ENCODE measurements around the gene KCNIP1.

The KCNIP1 gene

DNA sequence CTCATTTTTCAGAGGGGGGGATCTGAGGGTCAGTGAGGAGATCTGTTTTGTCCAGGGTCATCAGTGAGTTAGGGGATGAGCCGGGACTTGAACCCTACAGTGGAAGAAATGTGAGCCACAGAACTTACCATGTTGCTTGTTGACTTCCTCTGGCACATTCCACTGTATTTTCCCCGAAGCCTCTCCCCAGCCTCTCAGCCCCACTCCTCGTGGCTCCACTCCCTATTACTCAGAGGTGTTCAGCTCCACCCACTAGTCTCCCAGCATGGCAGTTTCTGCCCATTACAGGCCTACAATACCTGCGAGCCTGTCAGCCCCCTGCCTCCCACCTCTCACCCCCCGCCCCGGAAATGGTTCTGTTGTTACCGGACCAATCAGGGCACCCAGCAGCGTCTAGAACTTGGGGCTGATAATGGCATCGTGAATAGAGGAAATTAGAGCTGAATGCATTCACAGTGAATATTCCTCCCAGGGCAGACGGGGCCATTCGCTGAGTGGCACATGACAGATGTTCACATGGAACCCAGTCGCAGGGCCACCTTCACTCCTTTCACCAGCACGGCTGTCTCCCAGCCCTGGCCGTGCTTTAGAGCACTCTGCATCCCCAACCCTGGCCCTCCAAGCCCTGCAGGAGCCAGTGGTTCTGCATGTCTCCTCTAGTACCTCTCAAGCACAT is 81.6 kb downstream of the KCNIP1 start:
- Histone ChIP-seq H3K36me3 (ENCODE audit: control insufficient read depth in 2 of 2, insufficient read depth in 2 of 2, low read length in 2 of 2) (no peaks in the 10 kb centered on the region), H3K27ac (ENCODE audit: low read depth in 2 of 2, low read length in 2 of 2) (no peak overlapping the region), H3K9ac (ENCODE audit: low read depth in 1 of 2, low read length in 2 of 2) (no peak overlapping the region), H3K9me3 (ENCODE audit: control insufficient read depth in 2 of 2, low read length in 2 of 2) (no peaks in the 10 kb centered on the region), H3K4me1 (ENCODE audit: control insufficient read depth in 2 of 2, insufficient read depth in 2 of 2, low read length in 2 of 2) (no peaks in the 10 kb centered on the region), H3K27me3 (ENCODE audit: control insufficient read depth in 2 of 2, insufficient read depth in 2 of 2, low read length in 2 of 2) (no peaks in the 10 kb centered on the region), H3K4me3 (ENCODE audit: low read length in 2 of 2) (no peak overlapping the region)

DNA sequence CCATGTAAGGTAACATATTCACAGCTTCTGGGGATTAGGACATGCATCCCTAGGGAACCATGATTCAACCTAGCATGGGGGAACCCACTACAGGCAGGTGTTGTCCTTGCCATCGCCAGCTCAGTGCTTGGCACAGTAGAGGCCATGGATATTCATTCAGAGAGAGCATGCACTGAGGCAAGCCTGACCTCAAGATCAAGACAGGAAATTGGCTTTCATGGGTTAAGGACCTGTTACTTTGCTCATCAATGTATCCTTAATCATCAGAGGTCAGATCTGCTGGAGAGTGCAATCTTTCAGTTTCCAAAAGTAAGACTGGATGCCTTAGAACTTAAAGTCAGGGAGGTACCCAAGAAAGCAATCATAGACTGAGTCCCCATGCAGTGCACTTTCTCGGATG is 84.0 kb downstream of the KCNIP1 start:
- no peak overlapping the region for H3K9ac ChIP-seq (ENCODE audit: low read depth in 1 of 2, low read length in 2 of 2)
- H3K27me3 ChIP-seq (ENCODE audit: control insufficient read depth in 2 of 2, insufficient read depth in 2 of 2, low read length in 2 of 2) = no peaks in the 10 kb centered on the region
- no peak overlapping the region for H3K27ac ChIP-seq (ENCODE audit: low read depth in 2 of 2, low read length in 2 of 2)
- no peak overlapping the region for H3K4me3 ChIP-seq (ENCODE audit: low read length in 2 of 2)
- no peaks in the 10 kb centered on the region for H3K9me3 ChIP-seq (ENCODE audit: control insufficient read depth in 2 of 2, low read length in 2 of 2)
- no peaks in the 10 kb centered on the region for H3K36me3 ChIP-seq (ENCODE audit: control insufficient read depth in 2 of 2, insufficient read depth in 2 of 2, low read length in 2 of 2)
- no peaks in the 10 kb centered on the region for H3K4me1 ChIP-seq (ENCODE audit: control insufficient read depth in 2 of 2, insufficient read depth in 2 of 2, low read length in 2 of 2)

DNA sequence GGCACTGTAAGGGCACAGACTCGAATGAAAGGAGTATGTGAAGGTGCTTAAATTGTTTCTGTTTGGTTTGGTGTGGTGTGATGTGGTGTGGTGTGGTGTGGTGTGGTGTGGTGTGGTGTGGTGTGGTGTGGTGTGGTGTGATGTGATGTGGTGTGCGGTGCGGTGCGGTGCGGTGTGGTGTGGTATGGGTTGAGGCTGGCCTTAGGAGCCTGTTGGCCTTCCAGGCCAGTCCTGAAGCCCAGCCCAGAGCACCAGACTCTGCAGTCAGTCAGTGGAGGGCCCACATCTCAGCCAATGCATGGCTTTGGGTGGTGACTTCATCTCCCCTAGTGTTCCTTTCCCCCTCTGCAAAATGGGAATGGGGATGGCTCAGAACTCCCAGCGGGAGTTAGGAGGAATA is 85.8 kb downstream of the KCNIP1 start:
- Histone ChIP-seq H3K36me3 (ENCODE audit: control insufficient read depth in 2 of 2, insufficient read depth in 2 of 2, low read length in 2 of 2) (no peaks in the 10 kb centered on the region), H3K27me3 (ENCODE audit: control insufficient read depth in 2 of 2, insufficient read depth in 2 of 2, low read length in 2 of 2) (no peaks in the 10 kb centered on the region), H3K9ac (ENCODE audit: low read depth in 1 of 2, low read length in 2 of 2) (no peak overlapping the region), H3K4me3 (ENCODE audit: low read length in 2 of 2) (no peak overlapping the region), H3K4me1 (ENCODE audit: control insufficient read depth in 2 of 2, insufficient read depth in 2 of 2, low read length in 2 of 2) (no peaks in the 10 kb centered on the region), H3K9me3 (ENCODE audit: control insufficient read depth in 2 of 2, low read length in 2 of 2) (no peaks in the 10 kb centered on the region), H3K27ac (ENCODE audit: low read depth in 2 of 2, low read length in 2 of 2) (no peak overlapping the region)

DNA sequence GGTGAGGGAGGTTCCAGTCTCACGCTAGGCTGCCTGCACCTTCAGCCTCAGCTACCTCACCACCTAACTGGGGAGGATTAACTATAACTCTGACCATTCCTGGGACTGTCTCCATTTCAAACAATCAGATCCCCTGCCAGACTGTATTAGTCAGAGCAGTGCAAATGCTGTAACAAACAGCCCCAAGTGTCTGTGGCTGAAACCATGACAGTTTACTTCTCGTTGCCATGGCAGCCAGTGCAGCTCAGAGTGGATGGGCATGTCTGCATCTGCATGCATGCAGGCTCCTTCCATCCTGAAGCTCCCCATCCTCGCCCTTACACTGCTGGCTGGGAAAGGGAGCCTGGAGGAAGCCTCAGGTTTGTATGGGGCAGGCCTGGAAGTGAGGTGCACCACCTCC is 86.7 kb downstream of the KCNIP1 start:
- Histone ChIP-seq H3K27ac (ENCODE audit: low read depth in 2 of 2, low read length in 2 of 2) (no peak overlapping the region), H3K36me3 (ENCODE audit: control insufficient read depth in 2 of 2, insufficient read depth in 2 of 2, low read length in 2 of 2) (no peaks in the 10 kb centered on the region), H3K9me3 (ENCODE audit: control insufficient read depth in 2 of 2, low read length in 2 of 2) (no peaks in the 10 kb centered on the region), H3K4me3 (ENCODE audit: low read length in 2 of 2) (no peak overlapping the region), H3K9ac (ENCODE audit: low read depth in 1 of 2, low read length in 2 of 2) (no peak overlapping the region), H3K4me1 (ENCODE audit: control insufficient read depth in 2 of 2, insufficient read depth in 2 of 2, low read length in 2 of 2) (no peaks in the 10 kb centered on the region), H3K27me3 (ENCODE audit: control insufficient read depth in 2 of 2, insufficient read depth in 2 of 2, low read length in 2 of 2) (no peaks in the 10 kb centered on the region)

DNA sequence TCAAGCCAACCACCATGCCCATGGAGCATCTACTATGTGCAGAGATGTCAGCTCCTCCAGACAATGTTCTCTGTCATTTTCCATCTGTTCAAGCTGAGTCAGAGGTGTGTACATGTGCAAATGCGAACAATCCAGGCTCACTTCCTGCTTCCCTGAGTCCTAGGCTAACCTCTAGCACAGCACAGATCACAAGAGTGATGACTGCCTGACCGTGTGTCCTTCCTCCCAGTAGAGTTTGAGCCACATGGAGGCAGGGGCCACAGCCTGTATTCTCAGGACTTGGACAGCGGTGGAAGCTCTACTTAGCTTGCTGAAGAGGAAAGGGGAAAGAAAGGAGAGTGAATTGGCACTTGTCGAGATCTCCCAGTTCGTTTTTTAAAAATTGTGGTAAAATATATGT is 87.2 kb downstream of the KCNIP1 start:
- H3K9me3 ChIP-seq (ENCODE audit: control insufficient read depth in 2 of 2, low read length in 2 of 2) = no peaks in the 10 kb centered on the region
- H3K9ac ChIP-seq (ENCODE audit: low read depth in 1 of 2, low read length in 2 of 2) = no peak overlapping the region
- no peak overlapping the region for H3K4me3 ChIP-seq (ENCODE audit: low read length in 2 of 2)
- no peaks in the 10 kb centered on the region for H3K36me3 ChIP-seq (ENCODE audit: control insufficient read depth in 2 of 2, insufficient read depth in 2 of 2, low read length in 2 of 2)
- no peaks in the 10 kb centered on the region for H3K27me3 ChIP-seq (ENCODE audit: control insufficient read depth in 2 of 2, insufficient read depth in 2 of 2, low read length in 2 of 2)
- H3K27ac ChIP-seq (ENCODE audit: low read depth in 2 of 2, low read length in 2 of 2) = no peak overlapping the region
- no peaks in the 10 kb centered on the region for H3K4me1 ChIP-seq (ENCODE audit: control insufficient read depth in 2 of 2, insufficient read depth in 2 of 2, low read length in 2 of 2)

DNA sequence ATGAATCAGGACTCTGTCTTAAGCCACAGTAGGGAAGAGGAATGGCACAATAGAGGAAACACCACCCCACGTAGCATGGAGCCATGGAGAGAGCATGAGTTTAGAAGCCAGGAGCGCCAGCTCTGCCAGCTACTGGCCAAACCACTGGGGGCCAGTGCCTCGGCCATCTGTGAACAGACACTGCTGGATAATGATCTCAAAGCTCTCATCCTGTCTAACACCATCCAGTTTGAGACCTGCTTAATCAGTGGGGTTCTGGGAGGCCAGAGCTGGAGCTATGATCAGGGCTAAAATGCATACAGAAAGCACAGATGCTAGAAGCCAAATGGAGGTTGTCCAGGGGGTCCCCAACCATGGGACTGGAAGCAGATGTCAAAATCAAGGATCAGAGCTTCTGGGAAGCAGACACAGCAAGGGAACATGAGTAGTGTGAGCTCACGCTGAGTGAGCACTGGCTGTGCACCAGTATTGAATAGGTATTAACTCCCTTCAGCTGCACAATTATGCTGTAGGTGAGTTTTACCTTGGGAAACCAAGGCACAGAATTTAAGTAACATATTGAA is 92.7 kb downstream of the KCNIP1 start:
- Histone ChIP-seq H3K36me3 (ENCODE audit: control insufficient read depth in 2 of 2, insufficient read depth in 2 of 2, low read length in 2 of 2) (no peaks in the 10 kb centered on the region), H3K9ac (ENCODE audit: low read depth in 1 of 2, low read length in 2 of 2) (no peak overlapping the region), H3K4me1 (ENCODE audit: control insufficient read depth in 2 of 2, insufficient read depth in 2 of 2, low read length in 2 of 2) (no peaks in the 10 kb centered on the region), H3K9me3 (ENCODE audit: control insufficient read depth in 2 of 2, low read length in 2 of 2) (no peaks in the 10 kb centered on the region), H3K4me3 (ENCODE audit: low read length in 2 of 2) (no peak overlapping the region), H3K27me3 (ENCODE audit: control insufficient read depth in 2 of 2, insufficient read depth in 2 of 2, low read length in 2 of 2) (peaks cover 2 to 4% of the 10 kb centered on the region in 2 donors), H3K27ac (ENCODE audit: low read depth in 2 of 2, low read length in 2 of 2) (no peak overlapping the region)

DNA sequence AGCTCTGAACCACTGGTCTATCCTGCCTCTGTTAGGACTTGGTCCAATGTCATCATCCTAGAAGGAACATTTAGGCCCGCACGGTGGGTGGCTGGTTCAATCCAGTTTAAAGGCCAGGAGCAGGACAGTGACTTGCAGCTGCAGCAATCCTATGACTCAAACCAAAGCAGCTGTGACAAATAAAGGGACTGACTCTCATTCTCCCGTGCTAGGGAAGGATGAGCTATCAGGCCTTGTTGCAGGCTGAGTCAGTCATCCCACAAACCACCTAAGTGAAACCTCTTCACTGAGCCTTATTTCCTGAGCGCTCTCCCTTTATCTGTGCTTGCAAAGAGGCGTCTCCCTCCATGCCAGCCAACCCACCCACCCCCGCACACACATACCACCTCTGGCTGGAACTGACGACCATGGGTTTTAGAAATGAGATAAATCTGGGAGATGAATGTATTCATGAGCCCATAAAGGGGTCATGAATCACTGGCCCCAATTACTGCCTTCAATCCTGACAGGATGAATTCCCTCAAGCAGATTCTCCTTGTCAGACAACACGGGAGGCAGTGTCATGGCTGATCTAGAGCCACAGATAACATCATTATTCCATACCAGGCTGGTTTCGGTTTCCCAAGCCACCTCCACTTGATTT is 93.4 kb downstream of the KCNIP1 start:
- Histone ChIP-seq H3K4me1 (ENCODE audit: control insufficient read depth in 2 of 2, insufficient read depth in 2 of 2, low read length in 2 of 2) (no peaks in the 10 kb centered on the region), H3K27me3 (ENCODE audit: control insufficient read depth in 2 of 2, insufficient read depth in 2 of 2, low read length in 2 of 2) (peaks cover 2 to 4% of the 10 kb centered on the region in 2 donors), H3K9ac (ENCODE audit: low read depth in 1 of 2, low read length in 2 of 2) (no peak overlapping the region), H3K36me3 (ENCODE audit: control insufficient read depth in 2 of 2, insufficient read depth in 2 of 2, low read length in 2 of 2) (no peaks in the 10 kb centered on the region), H3K27ac (ENCODE audit: low read depth in 2 of 2, low read length in 2 of 2) (peak overlapping the region in 1 of 2 donors; percentile 10), H3K9me3 (ENCODE audit: control insufficient read depth in 2 of 2, low read length in 2 of 2) (no peaks in the 10 kb centered on the region), H3K4me3 (ENCODE audit: low read length in 2 of 2) (no peak overlapping the region)

DNA sequence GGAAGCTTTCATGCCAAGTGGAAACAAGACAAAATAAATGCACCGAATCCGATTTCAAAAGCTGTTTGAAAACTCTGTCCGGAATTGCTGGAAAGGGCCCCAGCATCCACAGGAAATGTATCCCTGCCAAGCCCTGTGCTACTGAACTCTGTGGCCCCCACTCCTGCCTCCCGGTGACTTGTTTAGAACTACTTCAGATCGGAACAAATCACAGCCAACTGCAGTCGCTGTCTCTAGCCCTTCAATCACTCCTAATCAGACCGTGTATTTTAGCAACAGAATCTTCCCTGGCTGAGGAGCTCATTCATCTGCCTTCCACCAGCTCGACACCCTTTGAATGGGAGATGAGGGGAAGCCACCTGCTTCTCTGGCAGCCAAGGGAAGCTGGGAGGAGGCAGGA is 94.1 kb downstream of the KCNIP1 start:
- Histone ChIP-seq H3K36me3 (ENCODE audit: control insufficient read depth in 2 of 2, insufficient read depth in 2 of 2, low read length in 2 of 2) (no peaks in the 10 kb centered on the region), H3K27me3 (ENCODE audit: control insufficient read depth in 2 of 2, insufficient read depth in 2 of 2, low read length in 2 of 2) (peaks cover 2 to 4% of the 10 kb centered on the region in 2 donors), H3K4me3 (ENCODE audit: low read length in 2 of 2) (no peak overlapping the region), H3K9me3 (ENCODE audit: control insufficient read depth in 2 of 2, low read length in 2 of 2) (no peaks in the 10 kb centered on the region), H3K9ac (ENCODE audit: low read depth in 1 of 2, low read length in 2 of 2) (no peak overlapping the region), H3K27ac (ENCODE audit: low read depth in 2 of 2, low read length in 2 of 2) (peak overlapping the region in 1 of 2 donors; percentile 23), H3K4me1 (ENCODE audit: control insufficient read depth in 2 of 2, insufficient read depth in 2 of 2, low read length in 2 of 2) (no peaks in the 10 kb centered on the region)

DNA sequence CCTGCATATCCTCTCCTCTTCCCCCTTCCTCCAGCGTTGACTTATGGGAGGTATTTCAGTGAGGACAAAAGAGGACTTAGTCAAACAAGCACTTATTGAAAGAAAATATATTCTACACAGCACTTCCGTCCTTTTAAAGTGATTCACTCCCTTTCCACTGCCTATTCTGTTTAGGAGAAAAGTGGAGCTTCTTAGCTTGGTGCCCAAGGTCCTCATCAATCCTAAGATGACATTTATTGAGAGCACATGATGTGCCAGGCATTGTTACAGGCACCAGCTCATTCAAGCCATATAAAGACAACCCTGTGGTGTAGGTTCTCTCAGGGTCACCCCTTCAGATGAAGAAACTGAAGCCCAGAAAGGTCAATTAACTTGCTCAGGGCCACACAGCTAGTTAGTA is 95.9 kb downstream of the KCNIP1 start:
- no peaks in the 10 kb centered on the region for H3K4me1 ChIP-seq (ENCODE audit: control insufficient read depth in 2 of 2, insufficient read depth in 2 of 2, low read length in 2 of 2)
- H3K27me3 ChIP-seq (ENCODE audit: control insufficient read depth in 2 of 2, insufficient read depth in 2 of 2, low read length in 2 of 2) = peaks cover 2 to 4% of the 10 kb centered on the region in 2 donors
- no peak overlapping the region for H3K9ac ChIP-seq (ENCODE audit: low read depth in 1 of 2, low read length in 2 of 2)
- no peak overlapping the region for H3K27ac ChIP-seq (ENCODE audit: low read depth in 2 of 2, low read length in 2 of 2)
- no peaks in the 10 kb centered on the region for H3K9me3 ChIP-seq (ENCODE audit: control insufficient read depth in 2 of 2, low read length in 2 of 2)
- H3K4me3 ChIP-seq (ENCODE audit: low read length in 2 of 2) = no peak overlapping the region
- H3K36me3 ChIP-seq (ENCODE audit: control insufficient read depth in 2 of 2, insufficient read depth in 2 of 2, low read length in 2 of 2) = no peaks in the 10 kb centered on the region

DNA sequence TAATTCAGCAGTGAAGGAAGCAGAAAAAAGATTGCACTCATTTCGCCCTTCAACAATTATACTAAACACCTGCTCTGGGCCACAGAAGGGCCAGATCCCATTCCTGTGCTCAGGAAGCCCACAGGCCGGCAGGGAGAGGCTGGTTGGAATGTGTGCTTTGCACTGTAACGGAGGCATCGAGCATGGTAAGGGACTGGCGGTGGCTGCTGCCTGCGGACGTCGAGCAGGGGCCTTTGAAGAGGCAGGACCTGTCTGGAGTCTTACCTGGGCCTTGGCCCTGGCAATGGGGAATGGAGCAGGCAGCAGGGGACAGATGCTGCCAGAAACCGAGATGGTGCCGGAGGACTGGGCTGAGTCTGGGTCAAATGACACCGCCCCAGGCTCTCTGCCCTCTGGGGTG is 97.8 kb downstream of the KCNIP1 start:
- peaks cover 2 to 4% of the 10 kb centered on the region in 2 donors for H3K27me3 ChIP-seq (ENCODE audit: control insufficient read depth in 2 of 2, insufficient read depth in 2 of 2, low read length in 2 of 2)
- H3K36me3 ChIP-seq (ENCODE audit: control insufficient read depth in 2 of 2, insufficient read depth in 2 of 2, low read length in 2 of 2) = no peaks in the 10 kb centered on the region
- no peaks in the 10 kb centered on the region for H3K4me1 ChIP-seq (ENCODE audit: control insufficient read depth in 2 of 2, insufficient read depth in 2 of 2, low read length in 2 of 2)
- H3K27ac ChIP-seq (ENCODE audit: low read depth in 2 of 2, low read length in 2 of 2) = no peak overlapping the region
- no peak overlapping the region for H3K4me3 ChIP-seq (ENCODE audit: low read length in 2 of 2)
- no peak overlapping the region for H3K9ac ChIP-seq (ENCODE audit: low read depth in 1 of 2, low read length in 2 of 2)
- no peaks in the 10 kb centered on the region for H3K9me3 ChIP-seq (ENCODE audit: control insufficient read depth in 2 of 2, low read length in 2 of 2)

All from mucosa of rectum (tissue), 2 donors.